HG03442 (cell line): ENCODE results near the gene NOS1AP.
"Not testable (repeated sequence)": the region's sequence is repeated elsewhere in the genome, so short reads cannot be mapped to it uniquely, and the experiment has no call there.

ENCODE experiments used
- ATAC-seq: cut with Tn5 transposase; IDR thresholded peaks from one replicate; pipeline ENCODE4 v1.9.1; 2021; ENCODE audit warnings: mild to moderate bottlenecking, moderate library complexity; ENCODE audit not compliant: unreplicated experiment

Gene NOS1AP

DNA sequence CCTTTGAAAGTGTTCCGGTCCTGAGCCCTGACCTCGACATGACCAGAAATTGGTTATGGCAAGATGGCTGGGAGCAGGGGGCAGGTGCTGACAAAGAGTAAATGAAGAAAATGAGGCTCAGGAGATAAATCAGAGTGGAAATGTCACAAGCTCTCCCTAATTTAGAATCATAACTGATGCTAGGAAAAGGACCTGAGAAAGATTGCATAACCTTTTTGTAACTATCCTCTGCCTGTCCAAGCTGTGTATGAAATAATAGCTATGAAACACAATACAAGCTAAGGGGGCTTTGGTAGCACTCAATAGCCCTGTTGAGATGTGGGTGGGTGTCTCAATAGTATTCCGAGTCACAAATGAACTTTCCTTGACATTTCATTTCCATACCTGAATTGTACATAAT, 12.9 kb upstream of the NOS1AP start:
- no peak for ATAC-seq

DNA sequence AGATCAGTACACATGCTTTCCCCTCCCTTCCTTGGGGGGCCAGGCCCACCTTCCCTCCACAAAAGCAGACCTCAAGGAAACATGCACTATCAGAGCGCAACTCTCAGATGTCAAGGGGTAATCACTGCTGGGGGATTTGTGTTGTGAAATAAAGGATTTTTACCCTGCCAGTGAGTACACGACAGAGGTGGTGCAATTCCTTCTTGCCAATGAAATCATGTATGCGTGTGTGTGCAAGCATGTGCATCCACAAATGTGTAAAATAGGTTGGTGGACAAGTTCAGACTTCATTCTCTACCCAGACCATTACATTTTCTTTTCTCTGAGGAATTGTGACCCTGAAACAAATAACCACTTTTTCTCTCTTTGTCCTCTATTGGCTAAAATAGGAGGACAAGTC, 9.8 kb upstream of the NOS1AP start:
- no peak for ATAC-seq

DNA sequence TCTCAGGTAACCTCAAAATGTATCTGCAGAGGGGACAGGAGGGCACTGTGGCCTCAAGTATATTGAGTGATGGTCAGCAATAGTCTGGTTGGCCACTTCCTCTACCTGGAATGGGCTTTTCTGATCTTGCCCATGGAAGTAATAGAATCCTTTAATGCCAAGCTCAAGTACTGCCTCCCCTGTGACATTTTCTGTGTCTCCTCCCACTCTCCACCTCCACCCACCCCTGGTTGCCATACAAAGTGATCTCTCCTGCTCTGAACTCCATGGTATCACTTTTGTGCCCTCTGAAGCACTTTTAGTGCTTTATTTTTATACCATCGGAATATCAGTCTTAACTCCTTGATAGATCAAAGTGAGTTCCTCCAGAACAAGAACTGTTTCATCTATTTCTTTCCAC, 9.2 kb upstream of the NOS1AP start:
- ATAC-seq, result no peak

DNA sequence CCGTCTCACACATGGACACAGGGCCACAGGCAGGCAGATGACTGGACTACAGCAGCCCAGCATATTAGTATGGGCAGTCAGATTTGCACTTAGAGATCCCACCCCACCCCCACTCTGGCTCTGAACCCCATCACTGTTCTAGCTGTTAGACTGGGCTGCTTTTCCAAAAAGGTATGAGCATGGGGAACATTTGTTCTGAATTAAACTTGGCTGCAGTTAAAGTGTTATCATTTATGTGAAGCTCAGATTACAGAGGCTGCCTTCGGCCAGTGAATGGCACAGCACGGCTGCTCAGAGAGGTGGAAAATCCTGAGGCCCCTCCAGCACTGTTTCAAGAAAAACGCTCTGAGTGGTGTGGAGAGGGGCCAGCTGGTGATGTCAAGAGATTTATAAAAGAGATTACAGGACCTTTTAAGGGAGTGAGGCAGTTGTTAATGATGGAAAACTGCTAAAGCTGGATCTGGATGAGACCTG, 6.9 kb upstream of the NOS1AP start:
- ATAC-seq, result no peak

DNA sequence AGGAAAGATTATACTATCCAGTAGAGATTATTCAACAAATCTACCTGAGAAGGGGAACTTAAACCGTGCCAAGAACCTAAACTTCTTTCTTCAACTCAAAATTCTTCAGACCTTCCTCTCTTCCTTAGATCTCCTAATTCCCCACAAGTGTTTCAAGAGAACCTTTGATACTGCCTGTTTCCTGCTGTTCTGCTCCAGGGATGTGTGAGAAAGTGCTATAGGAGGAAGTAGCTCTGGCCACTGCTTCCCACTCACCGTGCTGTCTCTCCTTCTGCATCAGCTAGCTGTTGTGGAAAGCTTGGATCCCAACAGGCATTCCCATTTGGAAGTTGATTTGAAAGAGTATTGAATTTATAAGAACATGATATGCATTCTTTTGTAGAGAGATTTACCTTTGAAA, 4.5 kb upstream of the NOS1AP start:
- ATAC-seq, result no peak

DNA sequence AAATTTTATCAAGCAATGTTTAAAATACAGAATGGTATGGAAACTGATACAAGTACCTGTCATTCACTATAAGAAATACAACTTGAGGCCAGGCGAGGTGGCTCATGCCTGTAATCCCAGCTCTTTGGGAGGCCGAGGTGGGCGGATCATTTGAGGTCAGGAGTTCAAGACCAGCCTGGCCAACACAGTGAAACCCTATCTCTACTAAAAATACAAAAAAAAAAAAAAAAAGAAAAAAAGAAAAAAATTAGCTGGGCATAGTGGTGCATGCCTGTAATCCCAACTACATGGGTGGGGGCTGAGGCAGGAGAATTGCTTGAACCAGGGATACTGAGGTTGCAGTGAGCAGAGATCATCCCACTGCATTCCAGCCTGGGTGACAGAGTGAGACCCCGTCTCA, 2.7 kb upstream of the NOS1AP start:
- ATAC-seq, result not testable (repeated sequence)

DNA sequence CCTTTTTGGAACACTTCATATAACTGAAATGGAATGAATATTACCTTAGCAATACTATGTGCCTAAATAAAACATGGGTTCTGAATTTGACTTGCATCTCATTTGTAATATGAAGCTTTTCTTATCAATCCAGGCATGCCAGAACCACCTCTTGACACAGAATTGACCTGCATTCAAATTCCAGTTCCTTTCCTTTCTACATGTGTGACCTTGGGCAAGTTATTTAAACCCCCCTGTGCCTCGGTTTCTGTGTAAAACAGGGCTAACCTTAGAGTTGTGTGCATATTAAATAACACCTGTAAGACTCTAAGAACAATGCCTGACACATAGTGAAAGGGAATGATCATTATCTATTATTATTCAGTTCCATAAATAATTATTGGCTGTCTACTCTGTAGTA, 2.0 kb upstream of the NOS1AP start:
- no peak for ATAC-seq

DNA sequence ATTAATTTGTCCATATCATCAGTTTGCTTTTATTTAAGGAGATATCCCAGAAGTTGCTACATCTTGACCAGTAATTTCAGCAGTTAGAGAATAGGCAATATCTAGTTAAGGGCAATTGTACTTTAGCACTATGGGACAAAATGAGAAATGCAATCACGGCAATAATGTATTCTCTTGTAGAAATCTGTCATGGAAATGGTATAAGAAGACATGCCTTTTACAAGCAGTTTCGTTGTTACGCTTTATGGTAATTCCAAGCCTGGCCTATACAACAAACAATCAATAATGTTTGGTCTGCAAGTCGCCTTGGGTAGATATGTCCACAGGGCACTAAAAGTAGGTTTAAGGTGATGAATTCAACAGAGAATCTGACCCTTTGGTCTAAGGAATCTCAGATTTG, 1.2 kb upstream of the NOS1AP start:
- ATAC-seq, result no peak

DNA sequence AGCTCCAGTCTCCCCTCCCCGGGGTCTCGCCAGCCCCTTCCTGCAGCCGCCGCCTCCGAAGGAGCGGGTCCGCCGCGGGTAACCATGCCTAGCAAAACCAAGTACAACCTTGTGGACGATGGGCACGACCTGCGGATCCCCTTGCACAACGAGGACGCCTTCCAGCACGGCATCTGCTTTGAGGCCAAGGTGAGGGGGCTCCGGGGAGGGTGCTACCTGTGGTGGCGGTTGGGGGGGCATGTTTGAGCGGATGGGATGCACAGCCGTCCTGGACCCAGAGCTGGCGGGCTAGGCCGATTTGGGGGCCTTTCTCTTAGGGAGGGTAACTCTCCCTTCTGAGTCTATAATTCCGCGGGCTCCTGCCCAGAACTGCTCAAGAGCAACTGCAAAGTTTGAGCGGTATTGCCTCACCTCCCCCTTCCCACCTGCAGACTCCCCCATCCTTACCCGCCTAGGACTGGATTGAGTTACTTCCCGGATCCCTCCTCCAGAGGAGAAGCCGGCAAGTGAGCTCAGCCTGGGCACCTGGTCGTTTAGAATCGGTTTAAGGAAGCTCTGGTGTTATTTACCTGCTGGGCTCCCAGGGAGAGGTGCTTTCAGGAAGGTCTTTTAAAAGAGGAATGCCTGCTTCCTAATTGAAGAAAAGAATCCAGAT, 730 bp downstream of the NOS1AP start:
- ATAC-seq, result no peak

DNA sequence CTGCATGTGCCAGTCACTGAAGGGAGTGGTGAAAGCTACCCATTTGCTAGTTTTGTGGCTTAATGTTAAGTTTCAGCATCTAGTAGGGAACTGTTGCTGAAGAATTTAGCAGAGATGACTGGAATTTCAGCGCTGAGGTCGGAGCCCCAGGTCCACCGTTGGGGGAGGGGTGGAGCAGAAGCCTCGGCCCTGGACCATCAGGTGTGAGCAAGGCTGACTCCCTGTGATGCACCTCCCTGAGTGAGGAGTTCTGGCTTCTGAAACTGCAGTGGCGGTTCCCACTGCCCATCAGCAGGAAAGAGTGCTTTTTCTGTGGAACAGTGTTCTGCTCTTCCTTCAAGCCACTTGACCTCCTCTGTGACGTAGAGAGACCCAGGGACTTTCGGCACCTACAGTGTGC, 1.3 kb downstream of the NOS1AP start:
- ATAC-seq, result no peak

DNA sequence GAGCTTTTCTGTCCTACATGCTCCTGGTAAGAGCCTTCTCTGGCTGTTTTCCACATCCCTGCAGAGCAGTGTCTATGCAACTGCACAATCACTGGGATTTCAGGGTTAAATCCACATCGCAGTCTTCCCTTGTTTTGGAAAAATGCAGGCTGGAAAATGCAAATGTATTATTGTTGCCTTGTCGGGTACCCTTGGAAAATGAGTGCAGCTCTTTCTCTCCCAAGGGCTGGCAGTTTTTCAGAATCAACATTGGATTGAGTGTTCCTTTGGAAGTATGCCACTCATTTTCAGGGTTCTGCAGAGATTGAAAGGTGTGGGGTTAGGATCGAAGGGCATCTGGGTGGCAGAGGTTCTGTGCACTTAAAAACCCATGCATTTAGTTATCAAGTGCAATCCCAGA, 3.2 kb downstream of the NOS1AP start:
- no peak for ATAC-seq

DNA sequence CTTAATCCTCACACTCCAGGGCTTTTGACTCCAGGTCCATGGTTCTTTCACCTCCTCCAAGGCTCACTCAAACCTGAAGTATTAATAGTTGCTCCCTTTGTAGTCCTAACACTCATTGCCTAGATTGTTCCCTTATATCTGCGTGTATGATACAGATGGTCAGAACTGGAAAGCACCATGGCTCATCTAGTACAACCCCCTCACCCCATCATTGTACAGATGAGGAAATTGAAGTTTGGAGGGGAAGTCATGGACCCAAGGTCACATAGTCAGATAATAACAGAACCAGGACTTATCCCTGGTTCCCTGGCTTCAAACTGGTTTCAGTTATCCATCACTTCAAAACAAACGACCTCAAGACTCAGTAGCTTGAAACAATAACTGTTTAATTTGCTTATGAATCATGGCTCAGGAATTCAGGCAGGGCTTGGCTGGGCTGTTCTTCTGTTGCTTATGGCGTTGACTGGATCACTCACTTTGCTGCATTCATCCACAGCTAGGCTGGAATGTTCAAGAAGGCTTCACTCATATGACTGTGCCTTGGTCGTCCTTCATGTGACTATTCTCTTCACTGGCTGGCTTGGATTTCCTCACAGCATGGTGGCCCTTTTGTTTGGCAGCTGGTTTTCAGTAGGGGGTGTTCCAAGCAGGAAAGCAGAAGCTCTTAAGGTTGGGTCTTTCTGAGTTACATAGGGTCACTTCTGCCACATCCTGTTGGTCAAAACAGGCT, 5.0 kb downstream of the NOS1AP start:
- ATAC-seq, result no peak

DNA sequence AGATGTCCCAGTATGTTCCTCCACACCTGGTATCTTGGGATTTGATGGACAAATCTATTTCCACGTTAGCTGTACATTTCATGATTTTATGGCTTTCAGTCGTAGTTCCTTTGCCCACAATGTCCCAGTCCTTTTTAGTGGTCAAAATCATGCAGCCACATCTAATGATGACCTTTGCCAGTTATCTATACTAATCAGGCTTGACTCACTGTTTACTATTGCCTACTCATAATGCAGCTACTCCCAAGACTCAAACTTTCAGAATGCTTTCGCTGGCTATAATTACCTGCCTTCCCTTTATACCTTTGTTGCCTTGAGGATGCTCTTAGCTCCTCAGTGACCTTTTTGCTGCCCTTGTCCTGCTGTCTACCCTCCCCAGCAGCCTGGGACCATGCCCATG, 6.4 kb downstream of the NOS1AP start:
- no peak for ATAC-seq

DNA sequence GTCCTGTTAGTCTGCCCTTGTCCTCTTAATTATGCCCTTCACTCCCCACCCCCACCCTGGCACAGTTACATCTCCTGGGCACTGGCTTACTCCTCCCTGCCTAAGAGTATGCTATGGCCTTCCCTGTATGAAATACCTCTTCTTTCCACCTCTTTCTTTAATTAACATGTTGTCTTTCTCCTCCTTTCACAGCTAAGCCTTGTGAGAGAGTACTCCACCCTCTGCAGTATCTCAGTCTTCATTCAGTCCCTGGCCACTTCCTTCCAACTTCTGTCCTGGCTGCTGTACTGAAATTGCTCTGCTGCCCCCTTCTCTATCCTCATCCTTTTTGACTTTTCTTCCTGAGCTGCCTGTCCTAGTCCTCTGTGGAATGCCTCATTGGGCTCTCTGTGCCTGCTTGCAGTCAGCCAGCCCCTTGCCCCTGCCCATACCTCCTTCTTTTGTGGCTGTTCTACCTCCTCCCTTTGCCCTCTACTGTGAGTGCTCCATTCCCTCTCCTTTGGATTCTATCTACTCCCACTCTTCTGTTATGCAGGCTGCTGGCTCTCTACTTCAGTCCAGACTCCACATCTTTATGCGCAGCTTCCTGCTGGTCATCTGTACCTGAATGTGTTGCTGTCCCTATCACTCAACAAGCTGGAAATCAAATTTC, 8.3 kb downstream of the NOS1AP start:
- no peak for ATAC-seq

DNA sequence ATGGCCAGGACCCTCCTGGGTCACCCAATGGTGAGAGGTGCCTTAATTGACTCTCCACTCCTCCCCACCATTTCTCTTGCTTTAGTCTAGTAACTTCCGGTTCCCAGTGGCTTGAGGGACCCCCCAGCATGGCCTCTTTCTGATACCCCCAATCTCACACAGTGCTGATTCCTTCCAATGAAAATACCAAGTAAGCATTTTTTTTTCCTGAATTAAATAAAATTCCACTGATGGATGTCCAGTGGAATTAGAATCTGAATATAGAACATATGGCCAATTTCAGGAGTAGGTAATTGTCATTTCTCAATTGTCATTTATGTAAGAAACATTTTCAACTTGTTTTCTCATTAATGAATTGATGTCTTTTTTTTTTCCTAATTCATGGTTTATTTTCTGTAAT, 9.5 kb downstream of the NOS1AP start:
- ATAC-seq, result no peak

DNA sequence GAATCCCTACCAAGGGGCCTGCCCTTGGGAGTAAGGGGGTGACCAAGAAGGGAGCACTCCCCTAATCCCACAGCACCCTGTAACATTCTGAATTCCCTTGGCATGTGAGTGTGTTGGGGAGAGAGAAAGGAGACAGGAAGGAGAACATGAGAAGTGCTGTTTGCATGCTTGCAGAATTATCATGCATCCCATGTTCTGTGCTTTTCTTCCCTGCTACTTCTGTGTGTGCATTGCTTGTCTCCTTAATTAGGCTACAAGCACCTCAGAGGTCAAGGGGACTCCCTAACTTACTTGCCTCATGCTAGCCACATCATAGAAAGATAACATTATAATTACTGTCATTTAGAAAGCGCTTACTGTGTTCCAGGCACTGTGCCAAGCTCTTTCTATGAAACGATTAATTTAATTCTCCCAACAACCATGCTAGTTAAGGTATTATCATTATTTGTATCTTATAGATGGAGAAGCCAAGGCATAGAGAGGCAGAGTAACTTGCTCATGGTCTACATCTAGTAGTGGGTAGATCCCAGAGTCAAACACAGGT, 11.1 kb downstream of the NOS1AP start:
- ATAC-seq, result no peak

DNA sequence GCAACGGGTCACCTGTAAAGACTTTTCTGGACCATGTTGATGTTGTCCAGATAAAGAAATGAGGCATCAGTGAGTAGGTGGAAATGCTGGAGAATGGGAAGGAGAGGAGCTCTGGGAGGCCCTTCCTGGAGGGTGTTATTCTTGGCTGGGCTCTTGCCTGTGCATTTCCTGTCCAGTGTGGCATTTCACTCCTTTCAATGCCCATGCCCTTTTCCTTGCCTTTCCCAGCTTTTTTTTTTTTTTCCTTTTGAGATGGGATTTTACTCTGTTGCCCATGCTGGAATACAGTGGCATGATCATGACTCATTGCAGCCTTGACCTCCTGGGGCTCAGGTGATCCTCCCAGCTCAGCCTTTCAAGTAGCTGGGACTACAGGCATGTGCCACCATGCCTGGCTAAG, 11.8 kb downstream of the NOS1AP start:
- no peak for ATAC-seq

DNA sequence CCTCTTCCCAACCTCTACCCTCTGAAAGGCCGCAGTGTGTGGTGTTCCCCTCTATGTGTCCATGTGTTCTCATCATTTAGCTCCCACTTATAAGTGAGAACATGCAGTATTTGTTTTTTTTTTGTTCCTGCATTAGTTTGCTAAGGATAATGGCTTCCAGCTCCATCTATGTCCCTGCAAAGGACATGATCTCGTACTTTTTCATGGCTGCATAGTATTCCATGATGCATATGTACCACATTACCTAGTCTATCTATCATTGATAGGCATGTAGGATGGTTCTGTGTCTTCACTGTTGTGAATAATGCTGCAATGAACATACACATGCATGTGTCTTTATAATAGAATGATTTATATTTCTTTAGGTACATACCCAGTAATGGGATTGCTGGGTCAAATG, 12.6 kb downstream of the NOS1AP start:
- not testable (repeated sequence) for ATAC-seq

DNA sequence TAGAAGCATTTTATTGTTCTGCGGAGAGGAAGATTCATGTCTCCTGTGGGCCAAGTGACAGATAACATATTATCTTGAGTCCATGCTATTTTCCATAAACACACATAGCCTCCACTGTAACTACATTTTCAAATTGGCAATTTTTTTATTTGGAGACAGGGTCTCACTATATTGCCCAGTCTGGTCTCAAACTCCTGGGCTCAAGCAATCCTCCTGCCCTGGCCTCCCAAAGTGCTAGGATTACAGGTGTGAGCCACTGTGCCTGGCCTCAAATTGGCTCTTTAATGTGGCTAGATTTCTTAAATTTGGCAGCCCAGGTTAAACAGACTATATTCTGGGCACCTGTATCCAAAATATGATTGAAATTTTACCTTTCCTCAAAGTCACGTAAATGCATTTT, 13.8 kb downstream of the NOS1AP start:
- ATAC-seq, result no peak

DNA sequence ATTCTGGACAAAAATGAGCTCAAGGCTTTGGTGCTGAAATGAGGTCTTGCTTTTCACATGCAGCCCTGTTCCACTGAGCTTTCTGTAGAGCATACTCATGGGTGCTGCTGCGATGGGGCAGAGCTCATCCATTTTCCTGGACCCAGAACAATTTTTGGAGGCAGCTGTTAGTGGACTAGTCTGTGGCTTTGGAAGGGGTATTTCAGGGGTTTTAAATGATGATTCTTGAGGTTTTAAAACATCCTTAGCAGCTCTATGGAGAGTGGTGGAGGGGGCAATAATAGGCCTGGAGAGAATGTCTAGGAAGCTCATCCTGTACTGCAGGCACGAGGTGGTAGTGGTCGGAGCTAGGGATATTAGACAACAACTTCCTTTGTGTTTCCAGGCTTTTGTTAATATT, 16.5 kb downstream of the NOS1AP start:
- ATAC-seq, result no peak

DNA sequence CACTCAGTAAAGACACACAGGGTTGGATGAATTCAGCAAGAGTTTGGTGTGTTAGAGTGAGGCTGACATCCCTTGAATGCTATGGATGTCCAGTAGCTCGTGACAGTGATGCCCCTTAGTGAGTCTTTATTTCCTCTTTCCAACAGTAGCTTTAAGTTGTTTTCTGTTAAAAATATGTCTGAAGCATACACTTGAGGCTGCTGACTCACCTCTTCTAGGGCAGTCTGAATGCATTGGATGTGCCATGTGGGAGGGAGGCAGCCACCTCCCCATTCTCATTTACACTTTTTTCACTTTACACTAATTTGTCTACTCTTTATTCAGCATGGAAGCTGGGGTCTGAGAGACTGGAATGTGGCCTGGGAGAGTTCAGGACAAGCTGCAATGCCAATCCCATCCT, 17.6 kb downstream of the NOS1AP start:
- no peak for ATAC-seq

DNA sequence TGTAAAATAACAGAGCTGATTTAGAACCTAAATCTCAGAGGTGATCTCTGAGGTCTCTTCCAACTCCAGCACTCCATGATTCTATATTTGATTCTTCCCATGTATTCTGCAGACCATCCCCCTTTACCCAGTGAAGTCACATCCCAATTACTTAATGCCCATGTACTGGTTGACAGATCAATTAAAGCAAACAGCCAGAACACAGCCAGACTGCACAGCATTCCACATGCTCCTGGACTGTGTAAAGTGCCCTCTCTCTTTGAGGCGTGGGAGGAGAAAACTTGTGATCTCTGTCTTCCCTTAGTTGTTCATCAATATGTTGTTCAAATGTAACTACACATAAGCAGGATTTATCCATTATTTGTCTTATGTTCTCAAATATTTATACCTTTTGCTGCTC, 18.1 kb downstream of the NOS1AP start:
- ATAC-seq, result no peak
